GM06990 (cell line): ENCODE data around the gene HASPIN.

Experiments used
- DNase-seq: peaks from one replicate; pipeline ENCODE4 v3.0.0-alpha.2; 2011; ENCODE audit not compliant: insufficient read length; ENCODE audit errors: extremely low read depth
- H3K27me3 ChIP-seq: replicated peaks from 2 replicates; pipeline ENCODE4 v1.6.0; 2011; ENCODE audit warnings: low read length; ENCODE audit not compliant: control insufficient read depth, insufficient read depth
- H3K36me3 ChIP-seq: 2 replicates; pipeline ENCODE4 v1.5.1; 2011; ENCODE audit warnings: low read length; ENCODE audit not compliant: control insufficient read depth, insufficient read depth
- H3K4me3 ChIP-seq: replicated peaks from 2 replicates; pipeline ENCODE4 v1.5.1; 2011; ENCODE audit warnings: low read depth, mild to moderate bottlenecking, control low read depth, low read length
- TF ChIP-seq, protein P1 (sequence below): IDR thresholded peaks from 2 replicates; pipeline ENCODE4 v1.5.1; 2011; ENCODE audit warnings: low read length, control low read depth, mild to moderate bottlenecking, inconsistent platforms; ENCODE audit not compliant: insufficient read depth, poor library complexity, severe bottlenecking

The HASPIN gene

GRCh38 chr17:3688852-3689261 lies 34.8 kb upstream of the HASPIN start:
- Histone ChIP-seq H3K36me3 (peaks cover 23% of the 10 kb centered on the region), H3K27me3 (no peaks in the 10 kb centered on the region), H3K4me3 (no peak overlapping the region)
- DNase-seq, result no peak
- TF ChIP-seq, protein P1, sequence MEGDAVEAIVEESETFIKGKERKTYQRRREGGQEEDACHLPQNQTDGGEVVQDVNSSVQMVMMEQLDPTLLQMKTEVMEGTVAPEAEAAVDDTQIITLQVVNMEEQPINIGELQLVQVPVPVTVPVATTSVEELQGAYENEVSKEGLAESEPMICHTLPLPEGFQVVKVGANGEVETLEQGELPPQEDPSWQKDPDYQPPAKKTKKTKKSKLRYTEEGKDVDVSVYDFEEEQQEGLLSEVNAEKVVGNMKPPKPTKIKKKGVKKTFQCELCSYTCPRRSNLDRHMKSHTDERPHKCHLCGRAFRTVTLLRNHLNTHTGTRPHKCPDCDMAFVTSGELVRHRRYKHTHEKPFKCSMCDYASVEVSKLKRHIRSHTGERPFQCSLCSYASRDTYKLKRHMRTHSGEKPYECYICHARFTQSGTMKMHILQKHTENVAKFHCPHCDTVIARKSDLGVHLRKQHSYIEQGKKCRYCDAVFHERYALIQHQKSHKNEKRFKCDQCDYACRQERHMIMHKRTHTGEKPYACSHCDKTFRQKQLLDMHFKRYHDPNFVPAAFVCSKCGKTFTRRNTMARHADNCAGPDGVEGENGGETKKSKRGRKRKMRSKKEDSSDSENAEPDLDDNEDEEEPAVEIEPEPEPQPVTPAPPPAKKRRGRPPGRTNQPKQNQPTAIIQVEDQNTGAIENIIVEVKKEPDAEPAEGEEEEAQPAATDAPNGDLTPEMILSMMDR, result no peak

- TF ChIP-seq, protein P1, result no peak
- H3K36me3 ChIP-seq, result peaks cover 23% of the 10 kb centered on the region
- DNase-seq, result no peak
Measured at GRCh38 chr17:3689262-3690093, 34.2 kb upstream of the HASPIN start.

GRCh38 chr17:3690094-3690715 lies 33.5 kb upstream of the HASPIN start:
- TF ChIP-seq, protein P1, result no peak
- H3K27me3 ChIP-seq, result no peaks in the 10 kb centered on the region
- DNase-seq, result no peak

More at GRCh38 chr17:3689262-3690093, 34.2 kb upstream of the HASPIN start:
- no peaks in the 10 kb centered on the region for H3K27me3 ChIP-seq
- no peak overlapping the region for H3K4me3 ChIP-seq

GRCh38 chr17:3691617-3692067 lies 32.1 kb upstream of the HASPIN start:
- DNase-seq, result no peak
- Histone ChIP-seq H3K4me3 (no peak overlapping the region), H3K36me3 (peaks cover 21% of the 10 kb centered on the region), H3K27me3 (no peaks in the 10 kb centered on the region)
- TF ChIP-seq, protein P1, result no peak

More at GRCh38 chr17:3690094-3690715, 33.5 kb upstream of the HASPIN start:
- H3K4me3 ChIP-seq, result no peak overlapping the region
- peaks cover 21% of the 10 kb centered on the region for H3K36me3 ChIP-seq

GRCh38 chr17:3692346-3692745 lies 31.4 kb upstream of the HASPIN start:
- TF ChIP-seq, protein P1, result peak; percentile 24
- H3K4me3 ChIP-seq, result no peak overlapping the region
- H3K36me3 ChIP-seq, result peaks cover 21% of the 10 kb centered on the region
- no peak for DNase-seq
- no peaks in the 10 kb centered on the region for H3K27me3 ChIP-seq
